Natural killer cell (primary cell): ENCODE measurements around the gene ITM2C. TPM values are rescaled to one million over a fixed set of nuclear protein-coding genes. Genes with fewer than 3 reads are reported as not detected.

Experiments used
- ATAC-seq, 3 donors: fragments of 150-1000 bp in 2 of 3; fragments of 200-7000 bp in 1 of 3; cut with Tn5 transposase; 1 replicate in 1 of 3; 2 replicates in 2 of 3; pipeline ENCODE4 v1.10.0; 2021; ENCODE audit warnings: mild to moderate bottlenecking in 2 of 3, moderate library complexity in 2 of 3
- DNase-seq, 2 donors: peaks; one replicate each; pipeline versions ENCODE4 v3.0.0 to v3.0.0-alpha.2; 2013 to 2021; ENCODE audit warnings: mixed read lengths in 1 of 2
- H3K27ac ChIP-seq: one replicate; pipeline ENCODE4 v1.5.1; 2013; ENCODE audit warnings: mild to moderate bottlenecking, low read length
- H3K27me3 ChIP-seq: one replicate; pipeline ENCODE4 v1.6.1; 2013; ENCODE audit warnings: low read length; ENCODE audit not compliant: control insufficient read depth, insufficient read depth
- H3K36me3 ChIP-seq: one replicate; pipeline ENCODE4 v1.6.1; 2013; ENCODE audit warnings: low read length; ENCODE audit not compliant: control insufficient read depth, insufficient read depth
- H3K4me1 ChIP-seq: one replicate; pipeline ENCODE4 v1.6.1; 2013; ENCODE audit warnings: low read length; ENCODE audit not compliant: control insufficient read depth, insufficient read depth
- H3K4me3 ChIP-seq: one replicate; pipeline ENCODE4 v1.5.1; 2013; ENCODE audit warnings: low read length
- H3K9me3 ChIP-seq: one replicate; pipeline ENCODE4 v1.6.1; 2013; ENCODE audit warnings: low read length; ENCODE audit not compliant: control insufficient read depth, insufficient read depth
- H3K27ac Mint-ChIP-seq, 2 donors: one replicate each; pipeline ENCODE4 v1.8.0; 2022; ENCODE audit warnings: mild to moderate bottlenecking in 2 of 2, mixed read lengths in 2 of 2, moderate library complexity in 1 of 2
- H3K27me3 Mint-ChIP-seq, 2 donors: one replicate each; pipeline ENCODE4 v1.8.0; 2022; ENCODE audit warnings: low read depth in 2 of 2, mixed read lengths in 2 of 2
- H3K36me3 Mint-ChIP-seq: one replicate; pipeline ENCODE4 v1.8.0; 2022; ENCODE audit warnings: mixed read lengths
- H3K4me1 Mint-ChIP-seq, 2 donors: one replicate each; pipeline ENCODE4 v1.8.0; 2022; ENCODE audit warnings: mixed read lengths in 2 of 2
- H3K4me3 Mint-ChIP-seq: one replicate; pipeline ENCODE4 v1.8.0; 2022; ENCODE audit warnings: mild to moderate bottlenecking, moderate library complexity, mixed read lengths
- H3K9me3 Mint-ChIP-seq, 2 donors: one replicate each; pipeline ENCODE4 v1.8.0; 2022; ENCODE audit warnings: mixed read lengths in 2 of 2
- CTCF ChIP-seq: fragments of 200-600 bp; IDR thresholded peaks from one replicate; pipeline ENCODE4 v1.8.0; 2022; ENCODE audit warnings: antibody characterized with exemption
- WGBS: methylation state at CpG from one replicate; pipeline ENCODE4 v1.1.7; 2013; ENCODE audit warnings: missing lambda C conversion rate; ENCODE audit not compliant: insufficient coverage; 5-methylcytosine and 5-hydroxymethylcytosine counted together
- intact Hi-C: fragments of 100-400 bp; cut with micrococcal nuclease; formaldehyde crosslinking; loops from one replicate; pipeline ENCODE4 v1.14.2; 2022
- total RNA-seq, 4 donors: library from RNA; stranded (reverse); fragments of 120-200 nt in 1 of 4; gene quantifications; one replicate each; pipeline versions ENCODE4 v1.2.3 to v1.2.4, GENCODE V29; 2013 to 2022

ITM2C gene
- total RNA-seq, 3 donors from 2014 or later (not counting 1 experiment from before 2014, with no cell fraction given): 4.7 to 36.3 (median 5.1) TPM

DNA sequence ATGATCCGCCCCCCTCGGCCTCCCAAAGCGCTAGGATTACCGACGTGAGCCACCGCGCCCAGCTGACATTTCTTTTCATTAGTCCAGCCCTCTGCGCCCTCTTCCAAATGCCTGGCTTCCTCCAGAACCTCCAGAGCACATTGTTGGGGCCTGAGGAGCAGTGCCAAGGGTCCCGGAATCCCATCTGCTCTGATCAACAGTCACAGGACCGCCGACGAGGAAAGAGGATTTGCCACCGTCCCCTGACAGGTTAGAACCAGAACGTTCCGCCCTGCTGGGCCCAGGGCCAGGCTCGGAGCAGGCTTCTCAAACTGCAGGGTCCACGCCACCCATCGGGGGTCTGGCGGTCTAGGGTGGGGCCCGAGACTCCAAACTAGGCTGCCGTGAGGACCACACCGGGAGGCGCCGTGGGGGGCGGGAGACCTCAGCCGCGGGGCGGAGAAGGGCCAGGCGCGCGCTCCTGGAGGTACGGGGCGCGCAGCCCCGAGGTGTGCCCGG, 36.9 kb upstream of the ITM2C start:
- peaks cover 46 to 57% of the 10 kb centered on the region in 2 donors for H3K27me3 Mint-ChIP-seq

DNA sequence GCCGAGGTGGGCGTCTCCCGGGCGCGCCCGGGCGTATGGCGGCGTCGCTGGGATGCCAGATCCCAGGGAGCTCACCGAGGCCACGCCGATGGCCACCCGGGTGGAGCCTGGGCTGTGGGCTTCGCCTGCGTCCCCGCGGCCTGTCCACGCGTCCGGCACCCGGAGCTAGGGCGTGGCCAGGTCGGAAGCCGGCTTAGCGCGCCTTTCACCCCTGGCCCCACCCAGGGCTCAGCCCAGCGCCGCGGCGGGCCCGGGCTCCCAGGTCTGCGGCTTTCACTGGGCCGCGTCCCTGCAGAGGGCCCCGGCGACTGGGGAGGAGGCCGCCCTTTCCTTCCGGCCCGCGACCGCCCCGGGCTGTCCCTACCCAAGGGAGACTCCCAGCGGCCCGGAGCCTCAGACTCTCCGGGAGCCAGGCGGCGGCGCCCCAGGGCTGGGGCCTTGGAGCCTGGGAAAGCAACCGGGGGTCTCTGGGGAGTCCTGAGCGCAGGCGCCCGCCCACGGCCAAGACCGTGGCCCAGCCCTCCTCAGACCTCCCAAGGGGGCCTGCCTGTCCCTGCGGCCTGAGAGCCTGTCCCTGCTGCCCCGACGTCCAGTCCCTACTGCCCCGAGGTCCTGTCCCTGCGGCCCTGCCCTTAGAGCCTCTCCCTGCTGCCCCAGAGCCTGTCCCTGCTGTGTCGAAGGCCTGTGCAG, 36.3 kb upstream of the ITM2C start:
- DNase-seq (peak in 1 of 2 donors; percentile 19), ATAC-seq (peak; percentile 18 to 65 (median 49))
- TF ChIP-seq CTCF: no peak
- Mint-ChIP-seq H3K4me3 (peak overlapping the region; percentile 74), H3K36me3 (no peaks in the 10 kb centered on the region), H3K27me3 (peaks cover 48 to 57% of the 10 kb centered on the region in 2 donors), H3K9me3 (no peaks in the 10 kb centered on the region), H3K4me1 (peaks cover 7 to 14% of the 10 kb centered on the region in 2 donors), H3K27ac (no peak overlapping the region)
- Histone ChIP-seq H3K27ac (no peak overlapping the region), H3K4me1 (peaks cover 14% of the 10 kb centered on the region), H3K9me3 (no peaks in the 10 kb centered on the region), H3K36me3 (no peaks in the 10 kb centered on the region), H3K4me3 (no peak overlapping the region), H3K27me3 (peaks cover 13% of the 10 kb centered on the region)
- intact Hi-C loops: no loop called here
- 13% methylated on average over 61 of the region's 61 CpGs for WGBS

More for the DNA sequence above, 36.9 kb upstream of the ITM2C start:
- H3K27ac Mint-ChIP-seq: no peak overlapping the region
- intact Hi-C loops: no loop called here
- H3K27me3 ChIP-seq: peaks cover 13% of the 10 kb centered on the region
- TF ChIP-seq CTCF: no peak
- H3K27ac ChIP-seq: no peak overlapping the region
- H3K9me3 ChIP-seq: no peaks in the 10 kb centered on the region
- H3K4me1 ChIP-seq: peaks cover 14% of the 10 kb centered on the region
- H3K4me3 Mint-ChIP-seq: no peak overlapping the region
- peaks cover 7 to 14% of the 10 kb centered on the region in 2 donors for H3K4me1 Mint-ChIP-seq
- H3K36me3 ChIP-seq: no peaks in the 10 kb centered on the region
- ATAC-seq: peak in 1 of 3 donors; percentile 24
- no peaks in the 10 kb centered on the region for H3K36me3 Mint-ChIP-seq
- no peaks in the 10 kb centered on the region for H3K9me3 Mint-ChIP-seq
- no peak overlapping the region for H3K4me3 ChIP-seq
- WGBS: 29% methylated on average over 36 of the region's 36 CpGs
- no peak for DNase-seq

DNA sequence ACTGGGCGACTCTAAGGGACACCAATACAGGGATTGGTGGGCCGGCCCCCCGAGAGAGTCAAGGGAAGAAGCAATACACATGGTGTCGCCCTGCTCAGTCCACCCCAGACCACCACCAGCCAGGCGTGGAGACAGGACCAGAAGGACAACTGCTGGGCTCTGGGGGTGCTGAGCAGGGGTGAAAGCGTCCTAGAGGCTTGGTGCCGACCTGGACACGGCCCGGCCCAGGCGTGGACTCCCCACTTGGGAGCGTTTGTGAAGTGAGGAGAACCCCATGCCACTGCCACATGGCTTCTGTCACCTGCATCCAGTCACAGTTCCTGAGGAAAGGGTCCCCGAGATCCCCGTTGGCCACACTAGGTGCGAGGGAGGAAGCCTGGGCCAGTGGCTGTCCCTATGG, 35.4 kb upstream of the ITM2C start:
- TF ChIP-seq CTCF: no peak
- Mint-ChIP-seq H3K9me3 (no peaks in the 10 kb centered on the region), H3K36me3 (no peaks in the 10 kb centered on the region), H3K27me3 (peaks cover 50 to 57% of the 10 kb centered on the region in 2 donors), H3K4me3 (peak overlapping the region; percentile 74), H3K27ac (no peak overlapping the region), H3K4me1 (peaks cover 5 to 13% of the 10 kb centered on the region in 2 donors)
- Histone ChIP-seq H3K27me3 (peaks cover 13% of the 10 kb centered on the region), H3K4me1 (peaks cover 11% of the 10 kb centered on the region), H3K9me3 (no peaks in the 10 kb centered on the region), H3K36me3 (no peaks in the 10 kb centered on the region), H3K4me3 (no peak overlapping the region), H3K27ac (no peak overlapping the region)
- intact Hi-C loops: no loop called here
- ATAC-seq: no peak
- WGBS: 95% methylated on average over 14 of the region's 14 CpGs
- DNase-seq: no peak
